Measurements from ENCODE around the gene DFFB.

GRCh38 chr1:3931007-3931912 lies 74.0 kb downstream of the DFFB start:
- TF ChIP-seq, protein P1, sequence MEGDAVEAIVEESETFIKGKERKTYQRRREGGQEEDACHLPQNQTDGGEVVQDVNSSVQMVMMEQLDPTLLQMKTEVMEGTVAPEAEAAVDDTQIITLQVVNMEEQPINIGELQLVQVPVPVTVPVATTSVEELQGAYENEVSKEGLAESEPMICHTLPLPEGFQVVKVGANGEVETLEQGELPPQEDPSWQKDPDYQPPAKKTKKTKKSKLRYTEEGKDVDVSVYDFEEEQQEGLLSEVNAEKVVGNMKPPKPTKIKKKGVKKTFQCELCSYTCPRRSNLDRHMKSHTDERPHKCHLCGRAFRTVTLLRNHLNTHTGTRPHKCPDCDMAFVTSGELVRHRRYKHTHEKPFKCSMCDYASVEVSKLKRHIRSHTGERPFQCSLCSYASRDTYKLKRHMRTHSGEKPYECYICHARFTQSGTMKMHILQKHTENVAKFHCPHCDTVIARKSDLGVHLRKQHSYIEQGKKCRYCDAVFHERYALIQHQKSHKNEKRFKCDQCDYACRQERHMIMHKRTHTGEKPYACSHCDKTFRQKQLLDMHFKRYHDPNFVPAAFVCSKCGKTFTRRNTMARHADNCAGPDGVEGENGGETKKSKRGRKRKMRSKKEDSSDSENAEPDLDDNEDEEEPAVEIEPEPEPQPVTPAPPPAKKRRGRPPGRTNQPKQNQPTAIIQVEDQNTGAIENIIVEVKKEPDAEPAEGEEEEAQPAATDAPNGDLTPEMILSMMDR (IDR thresholded peaks at IDR 0.05; ENCODE audit: poor library complexity), result no peak
- TF ChIP-seq EZH2phosphoT487 (IDR thresholded peaks at IDR 0.05; ENCODE audit: low read depth, severe bottlenecking, unreplicated experiment), result no peak
- TF ChIP-seq EZH2 (IDR thresholded peaks at IDR 0.05; ENCODE audit: borderline replicate concordance), result no peak

All from hepatocyte (in vitro differentiated cells).